Hematopoietic multipotent progenitor cell (in vitro differentiated cells): ENCODE data around the gene ATP11C. TPM values are rescaled to one million over a fixed set of nuclear protein-coding genes. Genes with fewer than 3 reads are reported as not detected.
"Not testable (repeated sequence)": the region's sequence is repeated elsewhere in the genome, so short reads cannot be mapped to it uniquely, and the experiment has no call there.

ENCODE experiments used
- DNase-seq, 3 donors: peaks; one replicate each; pipeline ENCODE4 v3.0.0-alpha.2; 2011 to 2015; ENCODE audit warnings: low read depth in 2 of 3, low spot score in 2 of 3
- total RNA-seq: library from RNA; depleted of rRNA; stranded (reverse); fragments of >200 nt; gene quantifications from one replicate; pipeline ENCODE4 v1.2.3, GENCODE V29; 2012

Gene ATP11C
- total RNA-seq, result 18.0 TPM

DNA sequence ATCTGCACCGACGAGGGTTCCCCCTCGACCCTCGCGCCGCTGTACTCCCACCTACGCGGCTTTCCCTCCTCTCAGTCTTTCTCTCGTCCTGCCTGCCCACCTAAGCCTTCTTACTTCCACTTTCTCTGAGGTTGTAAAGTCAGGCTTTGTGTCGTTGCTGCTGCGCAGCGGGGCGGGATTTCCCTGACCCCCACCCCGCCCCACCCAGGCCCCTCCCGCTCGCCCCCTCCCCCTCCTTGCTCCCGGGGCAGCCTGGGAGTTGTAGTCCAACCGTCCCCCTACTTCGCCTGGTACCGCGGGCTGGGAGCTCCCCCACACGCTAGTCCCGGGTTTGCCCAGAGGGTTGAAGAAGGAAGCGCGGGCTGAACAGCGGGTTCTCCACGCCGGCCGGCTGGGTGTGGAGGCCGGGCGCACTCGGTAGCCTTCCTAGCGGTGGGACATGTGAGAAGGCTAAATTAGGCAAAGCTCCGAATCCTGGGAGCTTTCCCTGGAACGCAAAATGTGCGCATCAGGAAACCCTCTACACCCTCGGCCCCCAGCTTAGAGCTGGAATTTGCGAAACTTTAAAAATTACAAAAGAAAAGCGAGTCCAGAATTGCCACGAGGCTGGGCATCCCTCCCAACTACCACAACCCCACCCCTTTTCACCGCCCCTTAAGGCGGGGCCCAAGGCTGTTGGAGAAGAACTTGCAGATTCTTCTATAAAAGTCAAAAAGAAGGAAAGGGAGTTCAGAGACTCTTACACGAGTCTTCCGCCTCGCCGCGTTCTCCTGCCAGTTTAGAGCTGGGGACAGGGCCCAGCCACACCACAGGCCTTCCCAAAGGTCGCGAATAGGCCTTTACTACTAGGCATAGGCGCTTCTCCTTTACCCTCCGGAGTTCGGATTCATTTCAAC lies at the start of gene ATP11C:
Gene ATP11C, minus strand, starts transcription at position 153 of the 896 bp plus-strand sequence. CDS start 1,011 bp downstream, outside the sequence.
- DNase-seq, result peak; percentile 42 to 90 (median 82)

DNA sequence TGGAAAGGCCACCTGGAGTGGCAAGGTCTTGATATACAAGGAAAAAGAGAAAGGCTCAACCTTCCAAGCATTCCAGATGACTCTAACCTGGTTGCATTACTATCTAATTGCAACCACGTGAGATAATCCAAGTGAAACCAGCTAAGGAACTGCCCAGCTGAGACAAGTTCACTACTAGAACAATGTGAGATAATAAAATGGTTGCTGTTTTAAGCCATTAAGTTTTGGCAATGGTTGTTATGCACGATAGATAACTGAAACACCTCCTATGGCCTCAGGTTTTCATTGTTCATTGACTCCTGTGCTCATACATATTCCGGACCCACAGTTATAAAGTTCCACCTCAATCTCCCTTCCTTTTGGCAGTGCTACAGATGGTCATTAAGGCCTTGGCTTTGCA lies 41.6 kb upstream of the ATP11C start:
- no peak for DNase-seq

DNA sequence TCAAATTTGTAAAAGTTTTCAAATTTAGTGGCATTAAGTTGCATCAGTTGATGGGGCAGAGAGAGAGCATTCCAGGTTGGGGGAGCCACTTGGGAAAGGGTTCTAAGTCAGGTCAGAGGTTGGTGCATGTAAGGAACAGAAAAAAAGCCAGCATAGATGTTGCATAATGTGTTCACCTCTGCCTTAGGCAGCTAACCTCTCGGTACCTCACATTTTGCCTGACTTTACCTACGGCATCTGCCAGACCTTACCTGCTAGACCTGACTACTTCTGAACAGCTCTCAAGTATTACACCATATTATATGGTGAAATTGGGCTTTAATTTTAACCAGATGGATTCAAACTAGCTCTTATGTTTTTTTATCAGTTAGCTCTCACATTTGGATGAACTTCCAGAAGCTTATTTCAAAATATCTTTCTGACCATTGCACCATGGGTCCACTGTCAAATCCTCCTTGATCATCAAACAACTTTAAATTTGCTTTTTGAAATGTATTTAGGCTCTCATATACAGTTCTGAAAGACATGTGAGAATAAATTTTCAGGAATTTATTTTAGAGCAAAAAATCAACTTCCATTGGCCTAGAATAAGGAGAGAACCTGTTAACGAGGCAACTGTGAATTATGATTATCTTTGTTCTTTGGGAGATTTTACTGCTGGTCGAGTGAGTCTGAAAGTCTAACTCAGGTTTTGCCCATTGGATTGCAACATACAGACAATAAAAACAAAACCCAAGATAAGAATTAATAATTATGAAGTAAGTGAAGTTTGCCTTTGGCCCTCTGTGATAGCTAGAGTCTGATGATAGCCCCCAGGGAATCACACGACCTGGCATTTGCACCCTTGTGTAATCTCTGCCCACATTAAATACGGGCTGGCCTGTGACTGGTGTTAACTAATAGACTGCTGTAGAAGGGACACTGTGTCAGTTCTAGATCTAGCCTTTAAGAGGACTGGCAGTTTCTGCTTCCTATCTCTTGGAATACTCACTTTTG lies 40.1 kb upstream of the ATP11C start:
- DNase-seq, result no peak

DNA sequence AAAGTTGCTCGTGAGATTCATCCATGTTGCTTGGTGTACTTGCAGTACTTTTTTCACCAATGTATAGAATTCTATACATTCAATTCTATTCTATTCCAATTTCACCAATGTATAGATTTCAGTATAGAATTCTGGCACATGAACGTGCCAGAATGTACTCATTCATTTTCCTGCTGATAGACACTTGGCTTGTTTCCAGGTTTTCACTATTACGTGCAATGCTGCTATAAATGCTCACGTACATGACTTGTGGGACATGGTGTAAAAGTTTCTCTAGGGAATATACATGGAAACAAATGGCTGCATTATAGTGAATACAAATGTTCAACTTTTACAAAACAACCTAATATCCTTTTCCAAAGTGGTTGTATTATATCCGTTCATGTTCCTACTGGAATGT lies 39.3 kb upstream of the ATP11C start:
- no peak for DNase-seq

DNA sequence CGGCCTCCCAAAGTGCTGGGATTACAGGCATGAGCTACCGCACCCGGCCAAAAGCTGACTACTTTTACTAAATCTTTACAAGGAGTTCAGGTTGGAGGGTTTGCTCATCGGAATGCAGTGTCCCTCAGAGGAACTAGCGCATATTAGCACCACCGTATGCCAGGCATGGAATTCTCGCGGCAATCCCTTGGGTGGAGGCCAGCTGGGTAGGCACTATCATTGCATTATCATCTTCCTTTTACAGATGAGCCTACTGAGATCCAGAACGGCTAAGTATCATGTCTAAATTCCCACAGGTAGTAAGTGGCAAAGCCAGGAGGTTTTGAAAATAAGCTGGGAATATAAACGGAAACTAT lies 38.5 kb upstream of the ATP11C start:
- no peak for DNase-seq

DNA sequence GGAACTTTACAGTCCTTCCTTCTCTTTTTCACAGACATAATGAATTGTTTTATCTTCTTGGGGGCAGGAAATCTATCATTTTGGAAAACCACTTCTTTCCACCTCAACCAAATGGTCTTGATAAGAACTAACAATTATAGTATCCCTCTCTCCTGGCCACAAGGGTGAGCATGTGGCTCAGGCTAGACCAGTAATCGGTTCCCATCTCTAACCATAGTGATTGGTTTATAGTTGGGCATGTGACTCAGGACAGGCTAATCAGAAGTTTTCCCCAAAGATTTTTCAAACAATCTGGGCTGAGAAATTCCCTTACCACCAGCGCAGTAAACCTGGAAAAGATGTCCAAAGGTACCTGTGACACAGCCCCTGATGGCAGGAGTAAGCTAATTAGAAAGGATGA lies 36.4 kb upstream of the ATP11C start:
- DNase-seq, result no peak

DNA sequence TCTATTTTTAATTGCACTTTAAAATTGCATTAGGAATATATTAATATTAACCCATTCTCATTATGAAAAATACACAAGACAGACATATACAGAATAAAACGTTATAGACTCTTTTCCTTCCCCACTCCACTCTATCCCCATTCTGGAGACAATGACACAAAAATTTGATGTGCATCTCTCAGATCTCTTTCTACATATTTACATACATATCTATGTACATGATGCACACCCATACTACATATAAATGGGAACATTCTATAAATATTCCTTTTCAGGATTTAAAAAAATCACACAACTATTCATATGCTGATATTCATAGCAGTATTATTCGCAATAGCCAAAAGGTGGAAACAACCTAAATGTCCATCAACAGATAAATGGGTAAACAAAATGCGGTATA lies 34.9 kb upstream of the ATP11C start:
- no peak for DNase-seq

DNA sequence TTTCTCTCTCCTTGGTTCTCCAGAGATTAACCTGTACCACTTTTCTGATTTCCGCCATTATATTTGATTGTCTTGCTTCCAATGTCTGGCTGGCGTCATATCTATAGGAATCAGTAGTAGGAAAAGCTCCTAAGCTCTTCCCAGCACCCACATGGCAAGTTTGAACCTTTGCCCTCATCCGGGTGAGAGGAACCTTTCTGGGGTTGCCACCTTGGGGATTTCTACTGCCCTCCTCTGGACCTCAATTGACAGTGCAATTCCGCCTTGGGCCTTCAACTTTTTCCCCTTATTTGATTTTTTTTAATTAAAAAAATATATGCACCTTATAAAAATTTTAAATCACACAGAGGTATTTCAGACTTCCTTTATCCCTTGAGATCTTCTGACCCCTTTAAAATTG lies 34.4 kb upstream of the ATP11C start:
- no peak for DNase-seq

DNA sequence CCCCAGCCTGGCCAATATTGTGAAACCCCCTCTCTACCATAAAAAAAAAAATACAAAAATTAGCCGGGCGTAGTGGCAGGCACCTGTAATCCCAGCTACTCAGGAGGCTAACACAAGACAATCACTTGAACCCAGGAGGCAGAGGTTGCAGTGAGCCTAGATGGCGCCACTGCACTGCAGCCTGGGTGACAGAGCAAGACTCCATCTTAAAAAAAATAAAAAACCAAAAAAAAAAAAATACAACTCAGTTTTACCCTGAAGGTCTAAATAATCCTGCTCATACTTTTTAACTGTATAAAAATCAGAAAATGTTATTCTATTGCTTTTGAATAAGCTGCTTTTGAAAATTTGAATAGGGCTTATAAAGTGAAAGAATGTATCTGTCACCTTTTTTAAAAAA lies 33.3 kb upstream of the ATP11C start:
- not testable (repeated sequence) for DNase-seq

DNA sequence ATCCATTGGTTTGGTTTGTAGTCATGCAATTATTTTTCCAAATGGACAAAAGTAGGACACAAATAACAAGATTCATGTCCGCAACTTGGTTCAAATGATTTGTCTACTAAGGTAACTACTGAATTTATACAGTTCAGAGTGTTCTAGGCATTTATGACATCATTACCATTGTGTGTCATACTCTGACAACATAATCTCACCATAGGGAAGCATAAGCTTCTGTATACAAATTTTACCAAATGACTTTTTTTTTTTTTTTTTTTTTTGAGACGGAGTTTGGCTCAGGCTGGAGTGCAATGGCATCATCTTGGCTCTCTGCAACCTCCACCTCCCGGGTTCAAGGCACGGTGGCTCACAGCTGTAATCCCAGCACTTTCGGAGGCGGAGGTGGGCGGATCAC lies 32.6 kb upstream of the ATP11C start, which contains the start of gene CXorf66:
Gene CXorf66, minus strand, starts transcription at position 101 of the 400 bp plus-strand sequence. Its CDS starts 25 bp downstream, at position 76.
- no peak for DNase-seq

DNA sequence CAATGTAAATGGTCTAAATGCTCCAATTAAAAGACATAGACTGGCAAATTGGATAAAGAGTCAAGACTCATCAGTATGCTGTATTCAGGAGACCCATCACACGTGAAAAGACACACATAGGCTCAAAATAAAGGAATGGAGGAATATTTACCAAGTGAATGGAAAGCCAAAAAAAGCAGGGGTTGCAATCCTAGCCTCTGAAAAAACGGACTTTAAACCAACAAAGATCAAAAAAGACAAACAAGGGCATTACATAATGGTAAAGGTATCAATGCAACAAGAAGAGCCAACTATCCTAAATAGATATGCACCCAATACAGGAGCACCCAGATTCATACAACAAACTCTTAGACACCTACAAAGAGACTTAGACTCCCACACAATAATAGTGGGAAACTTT lies 28.2 kb upstream of the ATP11C start:
- not testable (repeated sequence) for DNase-seq

DNA sequence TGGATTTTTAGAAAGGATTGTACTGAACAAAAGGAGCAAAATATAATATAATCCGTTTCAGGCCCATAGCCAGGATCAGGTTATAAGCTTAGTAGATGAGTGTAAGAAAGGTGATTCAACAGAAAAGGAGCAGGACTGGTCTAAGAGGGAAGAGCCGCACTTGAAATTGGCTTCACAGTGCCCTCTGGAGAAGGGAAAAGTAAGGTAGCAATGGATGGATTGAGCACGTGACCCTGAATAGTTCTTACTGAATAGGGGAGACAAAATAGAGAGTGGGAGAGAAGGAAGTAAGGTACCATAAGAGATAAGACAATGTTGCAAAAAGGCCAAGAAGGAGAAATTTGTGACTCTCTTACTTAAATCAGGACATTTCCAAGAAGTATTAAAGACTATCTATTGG lies 16.9 kb upstream of the ATP11C start:
- no peak for DNase-seq

DNA sequence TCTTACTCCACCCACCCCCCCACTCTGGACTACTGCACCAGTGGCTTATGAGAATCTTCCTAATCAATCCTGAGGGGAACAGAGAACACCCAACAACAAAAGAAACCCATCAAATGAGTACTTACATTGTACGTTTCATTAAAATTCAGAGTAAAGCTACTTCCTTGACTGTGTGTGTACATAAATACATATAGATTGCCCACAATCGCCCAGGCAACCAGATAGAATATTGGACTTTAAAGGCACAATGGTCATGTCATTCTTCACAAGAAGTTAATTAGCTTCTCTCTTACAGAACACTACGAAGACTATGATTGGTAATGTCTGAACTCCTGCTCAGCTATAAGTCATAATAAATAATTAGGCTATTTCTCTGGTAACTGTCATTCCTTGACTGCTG lies 12.2 kb upstream of the ATP11C start:
- no peak for DNase-seq

DNA sequence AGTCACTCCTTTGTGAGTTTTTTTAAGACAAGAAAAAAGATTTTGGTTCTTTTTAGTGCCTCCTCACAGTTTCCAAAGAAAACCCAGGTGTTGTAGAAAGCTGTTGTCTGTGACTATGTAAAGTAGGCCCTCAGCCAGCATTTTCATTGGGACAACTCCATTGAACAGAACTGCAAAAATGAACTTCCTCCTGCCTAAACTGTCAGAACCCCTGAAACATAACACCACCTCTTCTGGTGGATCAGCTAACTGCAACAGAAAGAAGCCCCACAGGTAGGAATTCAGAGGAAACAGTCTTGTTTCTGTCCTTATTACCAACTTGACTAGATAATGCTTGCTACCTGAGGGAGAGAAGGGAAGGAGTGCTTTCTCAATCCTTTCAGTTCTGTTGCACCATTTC lies 3.4 kb upstream of the ATP11C start:
- DNase-seq, result peak in 2 of 3 donors; percentile 18 to 25

DNA sequence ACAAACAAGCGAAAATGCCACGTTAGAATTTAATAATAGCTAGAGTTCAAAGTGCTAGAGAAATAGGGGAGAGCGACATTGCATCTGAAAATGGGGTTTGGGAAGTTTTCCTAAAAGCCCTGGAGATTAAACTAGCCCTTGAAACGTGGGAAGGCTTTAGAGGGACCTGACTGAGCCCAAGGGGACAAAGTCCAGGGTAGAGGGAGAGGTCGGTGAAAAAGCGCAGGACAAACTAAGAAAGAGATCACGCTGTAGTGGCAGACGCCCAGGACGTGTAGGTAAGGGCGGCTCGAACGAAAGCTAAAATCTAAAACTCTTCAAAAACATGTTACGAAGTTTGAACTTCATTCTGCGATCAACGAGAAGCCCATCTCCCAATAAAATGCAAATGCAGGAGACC lies 1.1 kb upstream of the ATP11C start:
- DNase-seq, result no peak

DNA sequence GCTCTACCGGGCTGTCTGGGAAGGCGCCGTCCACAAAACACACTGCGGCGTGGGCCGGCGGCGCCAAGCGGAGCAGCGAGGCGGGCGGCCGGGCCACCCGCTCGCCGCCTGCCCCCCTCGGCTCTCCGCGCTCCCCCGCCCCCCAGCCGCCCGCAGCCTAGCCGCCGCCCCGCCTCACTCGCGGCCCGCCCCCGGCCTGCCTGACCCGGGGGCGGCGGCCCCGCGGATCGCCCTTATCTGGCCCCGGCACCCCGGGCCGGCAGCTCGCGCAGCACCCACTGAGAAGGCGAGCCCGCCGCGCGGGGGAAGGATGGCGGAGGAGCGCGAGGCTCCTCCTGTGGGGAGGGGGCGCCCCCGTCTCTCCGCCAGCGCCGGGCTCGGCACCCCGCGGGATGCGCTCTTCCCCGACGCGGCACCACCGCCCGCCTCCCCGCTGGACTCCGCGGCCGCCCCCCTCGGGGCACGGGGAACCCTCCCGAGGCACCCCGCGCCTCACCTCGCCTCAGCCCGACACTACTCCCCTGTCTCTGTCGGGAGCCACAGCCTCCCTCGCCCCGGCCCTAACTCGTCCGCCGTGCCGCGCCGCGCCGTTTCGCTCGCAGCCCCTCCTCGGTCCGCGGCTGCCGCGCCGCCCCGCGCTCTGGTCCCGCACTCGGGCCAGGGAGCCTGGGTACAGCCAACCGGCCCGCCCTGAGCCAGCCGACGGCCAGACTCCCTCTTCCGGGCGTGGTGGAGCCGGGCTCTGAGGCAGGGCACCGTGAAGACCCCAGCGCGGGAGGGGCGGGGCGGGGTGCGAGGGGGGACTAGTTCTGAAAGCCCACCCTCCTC lies 566 bp downstream of the ATP11C start:
- peak in 2 of 3 donors; percentile 17 to 32 for DNase-seq

DNA sequence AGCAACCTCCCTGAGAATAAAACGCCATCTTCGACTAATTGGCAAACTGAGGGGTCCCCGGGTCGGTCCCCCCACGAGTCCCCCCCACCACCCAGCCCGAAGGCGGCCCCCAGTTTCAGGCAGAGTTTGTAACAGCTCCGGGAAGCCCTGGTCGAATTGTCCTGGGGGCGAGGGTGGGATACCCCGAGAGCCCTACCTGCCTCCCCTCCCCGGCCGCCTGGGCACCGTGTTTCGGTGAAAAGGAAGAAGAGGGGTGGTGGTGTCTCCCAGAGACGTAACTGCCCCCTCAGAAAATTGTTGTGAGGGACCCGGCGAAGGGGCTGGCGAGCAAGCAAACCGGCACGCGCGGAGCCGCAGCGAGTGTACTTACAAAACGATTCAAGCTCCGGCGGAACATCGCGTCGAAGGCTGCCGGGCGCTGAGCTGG lies 1.2 kb downstream of the ATP11C start:
- DNase-seq, result no peak

DNA sequence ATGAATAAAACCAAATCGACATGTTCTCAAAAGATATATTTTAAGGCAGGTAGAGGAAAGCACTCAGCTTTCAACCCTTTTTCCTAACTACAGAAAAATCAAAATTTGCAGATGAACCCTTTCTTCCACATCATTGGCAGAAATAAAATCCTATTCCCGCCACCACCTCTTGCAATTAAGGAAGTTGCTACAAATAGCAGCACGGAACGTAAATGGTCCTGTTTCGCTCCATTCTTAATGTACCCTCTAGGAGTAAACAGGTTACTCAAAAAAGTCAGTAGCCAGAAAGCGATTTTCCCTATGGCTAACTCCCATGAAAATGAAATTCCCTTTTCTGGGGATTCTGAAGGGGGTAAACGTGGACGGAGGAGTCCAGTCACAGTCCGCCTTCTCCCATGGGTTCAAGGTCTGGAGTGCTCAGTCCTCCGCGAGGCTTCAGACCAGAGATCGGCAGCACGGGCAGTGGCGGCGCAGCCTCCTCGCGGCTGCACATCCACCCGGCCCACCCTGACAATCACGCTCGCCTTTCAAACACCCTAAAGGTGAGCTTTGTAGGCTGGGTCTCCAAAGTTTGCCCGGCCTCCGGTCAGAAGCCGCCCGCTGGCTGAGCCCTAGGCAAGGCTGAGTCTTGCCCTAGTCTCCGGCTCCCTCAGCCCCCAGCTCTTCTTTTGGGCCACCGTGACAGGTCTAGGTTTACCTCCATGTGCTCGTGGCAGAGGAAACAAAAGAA lies 1.8 kb downstream of the ATP11C start:
- DNase-seq, result peak in 1 of 3 donors; percentile 16

DNA sequence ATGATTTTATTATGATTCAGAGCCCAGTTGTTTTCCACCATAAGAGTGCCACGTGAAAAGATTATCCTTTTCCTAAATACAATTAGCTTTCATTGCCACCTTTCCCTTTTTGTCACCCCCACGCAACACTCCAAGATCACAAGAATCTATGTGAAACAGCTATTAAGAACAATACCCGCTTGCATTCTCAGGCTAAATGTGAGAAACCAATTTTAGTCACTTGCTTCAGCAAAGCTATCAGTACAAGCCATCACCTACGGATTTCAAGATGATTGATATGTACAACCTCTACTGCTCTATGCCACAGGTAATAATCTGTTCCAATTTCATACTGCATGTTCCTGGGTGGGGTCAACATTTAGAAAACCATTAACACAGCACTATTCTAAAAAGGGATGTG lies 2.5 kb downstream of the ATP11C start:
- DNase-seq, result no peak

DNA sequence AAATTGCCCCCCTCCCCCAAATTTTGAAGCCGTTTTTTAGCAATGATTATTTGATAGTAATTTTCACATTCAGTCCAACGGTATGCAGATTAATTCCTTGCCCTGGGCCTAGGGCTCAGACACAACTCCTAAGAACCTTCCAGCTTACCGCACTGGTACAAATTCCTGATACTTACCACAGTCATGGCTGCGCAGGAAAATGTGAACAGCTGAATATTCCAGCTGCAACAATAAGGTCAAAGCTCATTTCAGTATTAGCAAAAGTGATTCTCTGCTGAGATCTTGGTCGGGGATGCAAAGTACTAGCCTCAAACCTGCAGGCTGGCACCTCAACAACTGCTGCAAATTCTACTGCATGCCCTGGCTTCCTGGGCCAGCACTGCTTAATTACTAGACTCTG lies 3.0 kb downstream of the ATP11C start:
- DNase-seq, result no peak
